ENCODE results near the gene FCGR2B.
"Not testable (repeated sequence)": the region's sequence is repeated elsewhere in the genome, so short reads cannot be mapped to it uniquely, and the experiment has no call there.

FCGR2B gene

DNA sequence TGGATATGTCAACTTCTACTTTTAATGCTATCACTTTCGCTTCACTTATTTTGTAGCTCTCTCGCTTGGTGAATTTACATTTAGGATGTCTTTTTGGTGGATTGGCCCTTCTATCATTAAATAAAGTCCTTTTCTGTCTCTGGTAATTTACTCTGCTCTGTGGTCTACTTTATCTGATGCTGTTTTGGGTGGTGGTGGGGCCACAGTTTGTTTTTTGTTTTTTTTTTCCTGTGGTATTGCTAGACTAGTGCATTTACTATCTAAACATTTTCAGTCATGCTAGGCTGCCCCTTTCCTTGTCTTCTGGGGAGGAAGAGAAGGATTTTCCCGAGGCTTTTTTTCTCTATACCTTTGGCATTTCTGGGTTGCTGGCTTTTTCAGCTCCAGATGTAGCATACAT is 26.0 kb downstream of the FCGR2B start:
- Histone ChIP-seq H3K27me3 (peaks cover 24% of the 10 kb centered on the region), H3K4me3 (ENCODE audit: low read depth, low read length) (no peak overlapping the region), H3K4me1 (no peaks in the 10 kb centered on the region), H3K36me3 (no peaks in the 10 kb centered on the region), H3K9me3 (no peaks in the 10 kb centered on the region; the same call in 1 of the 2 replicates)
- no peak for TF ChIP-seq CTCF (IDR thresholded peaks at IDR 0.05; ENCODE audit: low read depth, low read length)
- DNase-seq: no peak

- Histone ChIP-seq H3K4me3 (ENCODE audit: low read depth, low read length) (no peak overlapping the region), H3K9me3 (no peaks in the 10 kb centered on the region; the same call in 1 of the 2 replicates), H3K27me3 (peaks cover 23% of the 10 kb centered on the region), H3K4me1 (no peaks in the 10 kb centered on the region), H3K36me3 (no peaks in the 10 kb centered on the region)
- TF ChIP-seq CTCF (IDR thresholded peaks at IDR 0.05; ENCODE audit: low read depth, low read length): no peak
- no peak for DNase-seq
Observed at GRCh38 chr1:161691846-161692245, 28.9 kb downstream of the FCGR2B start.

DNA sequence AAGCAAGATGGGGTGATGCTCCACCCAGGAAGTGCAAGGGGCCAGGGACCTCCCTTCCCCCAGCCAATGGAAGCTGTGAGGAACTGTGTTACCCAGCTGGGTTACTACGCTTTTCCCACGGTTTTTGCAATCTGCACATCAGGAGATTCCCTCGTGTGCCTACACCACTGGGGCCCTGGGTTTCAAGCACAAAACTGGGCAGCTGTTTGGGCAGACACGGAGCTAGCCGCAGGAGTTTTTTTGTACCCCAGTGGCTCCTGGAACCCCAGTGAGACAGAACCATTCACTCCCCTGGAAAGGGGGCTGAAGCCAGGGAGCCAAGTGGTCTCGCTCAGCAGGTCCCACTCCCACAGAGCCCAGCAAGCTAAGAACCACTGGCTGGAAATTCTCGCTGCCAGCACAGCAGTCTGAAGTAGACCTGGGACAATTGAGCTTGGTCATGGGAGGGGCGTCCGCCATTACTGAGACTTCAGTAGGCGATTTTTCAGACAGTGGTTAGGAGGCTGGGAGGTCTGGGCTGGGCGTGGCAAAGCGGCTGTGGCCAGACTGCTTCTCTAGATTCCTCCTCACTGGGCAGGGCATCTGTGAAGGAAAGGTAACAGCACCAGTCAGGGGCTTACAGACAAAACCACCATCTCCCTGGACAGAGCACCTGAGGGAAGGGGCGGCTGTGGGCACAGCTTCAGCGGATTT is 30.2 kb downstream of the FCGR2B start:
- Histone ChIP-seq H3K4me3 (ENCODE audit: low read depth, low read length) (peak overlapping the region; percentile 34), H3K27me3 (peaks cover 23% of the 10 kb centered on the region)
- not testable (repeated sequence) for H3K4me1 ChIP-seq, H3K9me3 ChIP-seq, DNase-seq, H3K36me3 ChIP-seq

- H3K9me3 ChIP-seq; H3K4me3 ChIP-seq (ENCODE audit: low read depth, low read length); H3K4me1 ChIP-seq; H3K36me3 ChIP-seq; DNase-seq: not testable (repeated sequence)
- H3K27me3 ChIP-seq: peaks cover 25% of the 10 kb centered on the region
Observed at GRCh38 chr1:161698302-161698701, 35.4 kb downstream of the FCGR2B start.

DNA sequence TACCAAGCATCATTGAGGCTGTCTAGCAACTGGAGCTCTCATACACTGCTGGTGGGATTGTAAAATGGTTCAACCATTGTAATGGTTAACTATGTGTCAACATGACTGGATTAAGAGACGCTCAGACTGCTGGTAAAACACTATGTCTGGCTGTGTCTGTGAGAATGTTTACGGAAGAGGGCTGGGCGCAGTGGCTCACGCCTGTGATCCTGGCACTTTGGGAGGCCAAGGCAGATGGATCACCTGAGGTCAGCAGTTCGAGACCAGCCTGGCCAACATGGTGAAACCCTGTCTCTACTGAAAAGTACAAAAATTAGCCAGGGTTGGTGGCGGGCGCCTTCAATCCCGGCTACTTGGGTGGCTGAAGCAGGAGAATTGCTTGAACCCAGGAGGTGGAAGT is 39.3 kb downstream of the FCGR2B start:
- H3K4me3 ChIP-seq (ENCODE audit: low read depth, low read length): no peak overlapping the region
- no peaks in the 10 kb centered on the region for H3K4me1 ChIP-seq
- no peak for TF ChIP-seq CTCF (IDR thresholded peaks at IDR 0.05; ENCODE audit: low read depth, low read length)
- no peaks in the 10 kb centered on the region for H3K9me3 ChIP-seq
- peaks cover 3% of the 10 kb centered on the region; the same call in 1 of the 2 replicates for H3K27me3 ChIP-seq
- DNase-seq: no peak
- H3K36me3 ChIP-seq: no peaks in the 10 kb centered on the region

DNA sequence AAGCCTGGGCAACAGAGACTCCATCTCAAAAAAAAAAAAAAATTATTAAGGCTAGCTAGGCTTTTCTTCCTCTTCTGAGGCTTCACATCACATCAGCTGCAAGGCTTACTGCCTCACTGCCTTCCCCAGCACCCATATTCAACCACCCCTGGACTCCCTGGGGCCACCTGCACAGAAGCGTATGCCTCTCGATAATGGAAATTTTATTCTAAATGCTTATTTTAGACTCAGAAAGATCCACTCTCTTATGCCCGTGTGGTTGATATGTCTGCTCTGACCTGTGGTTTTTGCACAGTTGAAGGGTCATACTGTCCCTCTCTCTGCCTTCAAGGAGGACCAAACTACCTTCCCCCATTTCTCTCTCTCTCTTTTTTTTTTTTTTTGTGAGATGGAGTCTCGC is 42.6 kb downstream of the FCGR2B start:
- H3K4me3 ChIP-seq (ENCODE audit: low read depth, low read length): no peak overlapping the region
- H3K4me1 ChIP-seq: no peaks in the 10 kb centered on the region
- TF ChIP-seq CTCF (IDR thresholded peaks at IDR 0.05; ENCODE audit: low read depth, low read length): no peak
- DNase-seq: no peak
- H3K9me3 ChIP-seq: no peaks in the 10 kb centered on the region
- peaks cover 3% of the 10 kb centered on the region for H3K27me3 ChIP-seq
- H3K36me3 ChIP-seq: no peaks in the 10 kb centered on the region

- Histone ChIP-seq H3K27me3 (peaks cover 3% of the 10 kb centered on the region), H3K36me3 (no peaks in the 10 kb centered on the region), H3K9me3 (no peaks in the 10 kb centered on the region), H3K4me1 (no peaks in the 10 kb centered on the region), H3K4me3 (ENCODE audit: low read depth, low read length) (no peak overlapping the region)
- no peak for TF ChIP-seq CTCF (IDR thresholded peaks at IDR 0.05; ENCODE audit: low read depth, low read length)
- DNase-seq: no peak
Observed at GRCh38 chr1:161706113-161706481, 43.2 kb downstream of the FCGR2B start.

Data from BE2C (cell line).